Osteoblast (primary cell): ENCODE data around the gene IFITM5. TPM values are rescaled to one million over a fixed set of nuclear protein-coding genes. Genes with fewer than 3 reads are reported as not detected.
A peak's percentile ranks its signal among the peaks of the same experiment; 100 is the strongest.

Source experiments
- DNase-seq: peaks from one replicate; pipeline ENCODE4 v3.0.0; 2011; ENCODE audit warnings: low spot score, mixed read lengths; ENCODE audit not compliant: insufficient read length; ENCODE audit errors: missing footprints
- H2AFZ ChIP-seq: 2 replicates; pipeline ENCODE4 v1.6.0; 2011; ENCODE audit warnings: mild to moderate bottlenecking, low read length
- H3K27ac ChIP-seq: 2 replicates; pipeline ENCODE4 v1.5.1; 2011; ENCODE audit warnings: mild to moderate bottlenecking, low read depth, low read length, moderate library complexity
- H3K27me3 ChIP-seq: 2 replicates; pipeline ENCODE4 v1.6.0; 2012; ENCODE audit warnings: mild to moderate bottlenecking, control low read depth, inconsistent platforms, low read length, moderate library complexity; ENCODE audit not compliant: insufficient read depth
- H3K36me3 ChIP-seq: 2 replicates; pipeline ENCODE4 v1.5.1; 2011; ENCODE audit warnings: mild to moderate bottlenecking, low read length, control low read depth, moderate library complexity; ENCODE audit not compliant: insufficient read depth
- H3K4me1 ChIP-seq: 2 replicates; pipeline ENCODE4 v1.5.1; 2011; ENCODE audit warnings: mild to moderate bottlenecking, low read length, control low read depth, moderate library complexity; ENCODE audit not compliant: insufficient read depth
- H3K4me2 ChIP-seq: 2 replicates; pipeline ENCODE4 v1.6.0; 2011; ENCODE audit warnings: mild to moderate bottlenecking, low read length; ENCODE audit not compliant: insufficient read depth
- H3K4me3 ChIP-seq: fragments of 200-600 bp; sonication (generic); 3 replicates; pipeline ENCODE4 v1.5.1; 2012; ENCODE audit warnings: mild to moderate bottlenecking, low read length, inconsistent platforms; ENCODE audit not compliant: insufficient read depth
- H3K79me2 ChIP-seq: 2 replicates; pipeline ENCODE4 v1.6.0; 2012; ENCODE audit warnings: mild to moderate bottlenecking, low read length, control low read depth, inconsistent platforms; ENCODE audit not compliant: insufficient read depth
- H3K9me3 ChIP-seq: 2 replicates; pipeline ENCODE4 v1.5.1; 2011; ENCODE audit warnings: low read depth, low read length, control low read depth
- H4K20me1 ChIP-seq: 2 replicates; pipeline ENCODE4 v1.6.0; 2012; ENCODE audit warnings: mild to moderate bottlenecking, low read length, control low read depth; ENCODE audit not compliant: insufficient read depth
- total RNA-seq: library from RNA; depleted of rRNA; stranded (reverse); fragments of >200 nt; gene quantifications from 2 replicates; pipeline ENCODE4 v1.2.3, GENCODE V29; 2012
- TF ChIP-seq, protein P1 (sequence below): IDR thresholded peaks from 2 replicates; pipeline ENCODE4 v1.5.1; 2011; ENCODE audit warnings: mild to moderate bottlenecking, low read depth, low read length, moderate library complexity; ENCODE audit errors: extremely low read depth

Gene IFITM5
- total RNA-seq, 1 donor: not detected

GRCh38 chr11:283405-284104 lies 15.8 kb downstream of the IFITM5 start:
- Histone ChIP-seq H3K4me3 (no peak overlapping the region), H3K27me3 (peaks cover 58% of the 10 kb centered on the region), H4K20me1 (no peaks in the 10 kb centered on the region), H3K79me2 (no peaks in the 10 kb centered on the region), H3K4me2 (no peak overlapping the region), H3K27ac (no peak overlapping the region), H3K9me3 (no peaks in the 10 kb centered on the region), H3K4me1 (peaks cover 4% of the 10 kb centered on the region), H2AFZ (no peak overlapping the region), H3K36me3 (no peaks in the 10 kb centered on the region)
- DNase-seq: peak; percentile 66
- TF ChIP-seq, protein P1, sequence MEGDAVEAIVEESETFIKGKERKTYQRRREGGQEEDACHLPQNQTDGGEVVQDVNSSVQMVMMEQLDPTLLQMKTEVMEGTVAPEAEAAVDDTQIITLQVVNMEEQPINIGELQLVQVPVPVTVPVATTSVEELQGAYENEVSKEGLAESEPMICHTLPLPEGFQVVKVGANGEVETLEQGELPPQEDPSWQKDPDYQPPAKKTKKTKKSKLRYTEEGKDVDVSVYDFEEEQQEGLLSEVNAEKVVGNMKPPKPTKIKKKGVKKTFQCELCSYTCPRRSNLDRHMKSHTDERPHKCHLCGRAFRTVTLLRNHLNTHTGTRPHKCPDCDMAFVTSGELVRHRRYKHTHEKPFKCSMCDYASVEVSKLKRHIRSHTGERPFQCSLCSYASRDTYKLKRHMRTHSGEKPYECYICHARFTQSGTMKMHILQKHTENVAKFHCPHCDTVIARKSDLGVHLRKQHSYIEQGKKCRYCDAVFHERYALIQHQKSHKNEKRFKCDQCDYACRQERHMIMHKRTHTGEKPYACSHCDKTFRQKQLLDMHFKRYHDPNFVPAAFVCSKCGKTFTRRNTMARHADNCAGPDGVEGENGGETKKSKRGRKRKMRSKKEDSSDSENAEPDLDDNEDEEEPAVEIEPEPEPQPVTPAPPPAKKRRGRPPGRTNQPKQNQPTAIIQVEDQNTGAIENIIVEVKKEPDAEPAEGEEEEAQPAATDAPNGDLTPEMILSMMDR: no peak

DNA sequence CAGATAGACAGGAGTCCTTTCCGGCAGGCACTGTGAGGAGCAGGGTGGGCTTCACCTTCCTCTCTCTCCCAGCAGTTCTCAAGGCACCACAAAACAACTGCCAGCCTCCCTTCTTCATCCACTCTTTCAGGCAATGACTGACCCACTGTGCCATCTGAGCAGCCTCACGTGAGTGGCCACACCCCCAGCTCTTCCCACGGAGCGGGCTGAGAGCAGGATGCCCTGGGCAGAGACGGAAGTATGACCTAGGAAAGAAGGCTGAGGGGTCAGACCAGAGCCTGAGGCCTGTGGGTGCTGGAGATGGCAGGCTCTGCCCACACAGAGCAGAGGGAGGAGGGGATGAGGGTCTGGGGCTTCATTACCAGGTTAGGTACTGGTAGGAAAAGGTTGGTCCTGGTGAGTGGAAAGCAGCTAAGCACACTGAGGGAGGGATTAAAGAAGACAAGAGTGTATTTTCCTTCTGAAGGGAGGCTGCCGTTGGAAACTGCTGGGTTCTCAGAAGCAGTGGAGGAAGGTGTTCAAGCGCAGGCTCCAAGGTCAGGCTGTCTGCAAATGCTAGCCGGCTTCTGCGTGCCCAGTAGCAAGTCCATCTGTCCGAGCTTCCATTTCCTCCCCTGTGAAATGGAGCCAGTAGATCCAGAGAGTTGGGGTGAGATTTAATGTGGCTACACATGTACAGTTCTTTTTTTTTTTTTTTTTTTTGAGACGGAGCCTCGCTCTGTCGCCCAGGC lies 16.5 kb downstream of the IFITM5 start:
- Histone ChIP-seq H3K4me2 (no peak overlapping the region), H3K27me3 (peaks cover 59% of the 10 kb centered on the region), H4K20me1 (no peaks in the 10 kb centered on the region), H3K79me2 (no peaks in the 10 kb centered on the region), H3K4me3 (no peak overlapping the region), H3K9me3 (no peaks in the 10 kb centered on the region), H3K4me1 (no peaks in the 10 kb centered on the region), H3K36me3 (no peaks in the 10 kb centered on the region), H2AFZ (no peak overlapping the region), H3K27ac (no peak overlapping the region)
- DNase-seq: peak; percentile 67
- TF ChIP-seq, protein P1: no peak

- Histone ChIP-seq H3K36me3 (no peaks in the 10 kb centered on the region), H3K4me1 (no peaks in the 10 kb centered on the region), H3K27me3 (peaks cover 58% of the 10 kb centered on the region), H3K4me3 (no peak overlapping the region), H4K20me1 (no peaks in the 10 kb centered on the region), H3K79me2 (no peaks in the 10 kb centered on the region), H3K4me2 (no peak overlapping the region), H3K9me3 (no peaks in the 10 kb centered on the region), H2AFZ (no peak overlapping the region), H3K27ac (no peak overlapping the region)
- DNase-seq: peak; percentile 84
- TF ChIP-seq, protein P1: no peak
These were observed 17.2 kb downstream of the IFITM5 start for GRCh38 chr11:282171-282570.

GRCh38 chr11:281486-282161 lies 17.7 kb downstream of the IFITM5 start:
- peak; percentile 84 for DNase-seq
- Histone ChIP-seq H3K79me2 (no peaks in the 10 kb centered on the region), H3K36me3 (no peaks in the 10 kb centered on the region), H2AFZ (no peak overlapping the region), H3K4me2 (no peak overlapping the region), H3K4me3 (no peak overlapping the region), H3K27me3 (peaks cover 56% of the 10 kb centered on the region), H3K9me3 (no peaks in the 10 kb centered on the region), H4K20me1 (no peaks in the 10 kb centered on the region), H3K4me1 (no peaks in the 10 kb centered on the region), H3K27ac (no peak overlapping the region)
- TF ChIP-seq, protein P1: no peak
